NT2/D1 (cell line): ENCODE results near the gene CTTNBP2.

ENCODE experiments used
- DNase-seq: peaks from one replicate; pipeline ENCODE4 v3.0.0-alpha.2; 2011; ENCODE audit warnings: low read depth, low spot score
- H3K27me3 ChIP-seq: 2 replicates; pipeline ENCODE4 v1.6.0; 2011; ENCODE audit warnings: mild to moderate bottlenecking; ENCODE audit not compliant: insufficient read length, insufficient read depth
- H3K36me3 ChIP-seq: 2 replicates; pipeline ENCODE4 v1.6.1; 2011; ENCODE audit warnings: mild to moderate bottlenecking, low read length, mixed read lengths; ENCODE audit not compliant: insufficient read depth, insufficient read length
- H3K4me1 ChIP-seq: 2 replicates; pipeline ENCODE4 v1.5.1; 2011; ENCODE audit not compliant: insufficient read depth, insufficient read length
- H3K4me3 ChIP-seq: 2 replicates; pipeline ENCODE4 v1.5.1; 2011; ENCODE audit warnings: low read depth; ENCODE audit not compliant: insufficient read length
- H3K9ac ChIP-seq: 2 replicates; pipeline ENCODE4 v1.6.0; 2011; ENCODE audit warnings: low read depth; ENCODE audit not compliant: insufficient read length
- H3K9me3 ChIP-seq: 2 replicates; pipeline ENCODE4 v1.5.1; 2011; ENCODE audit warnings: mild to moderate bottlenecking, low read length; ENCODE audit not compliant: insufficient read depth
- SUZ12 ChIP-seq: IDR thresholded peaks from 2 replicates; pipeline ENCODE4 v1.6.1; 2011; ENCODE audit not compliant: insufficient read length, insufficient read depth; ENCODE audit errors: extremely low read depth
- YY1 ChIP-seq: IDR thresholded peaks from 2 replicates; pipeline ENCODE4 v1.6.1; 2011; ENCODE audit not compliant: insufficient read length, insufficient read depth
- ZNF274 ChIP-seq: IDR thresholded peaks from 2 replicates; pipeline ENCODE4 v1.6.1; 2011; ENCODE audit warnings: mild to moderate bottlenecking, low read depth, low read length

Gene CTTNBP2

GRCh38 chr7:117757440-117757839 lies 115.8 kb downstream of the CTTNBP2 start:
- no peak for DNase-seq
- TF ChIP-seq SUZ12 (no peak), ZNF274 (no peak), YY1 (no peak)
- Histone ChIP-seq H3K4me1 (no peaks in the 10 kb centered on the region), H3K27me3 (no peaks in the 10 kb centered on the region), H3K36me3 (no peaks in the 10 kb centered on the region), H3K9ac (no peak overlapping the region), H3K9me3 (no peaks in the 10 kb centered on the region), H3K4me3 (no peak overlapping the region)

GRCh38 chr7:117756586-117757085 lies 116.6 kb downstream of the CTTNBP2 start:
- no peaks in the 10 kb centered on the region for H3K27me3 ChIP-seq
- H3K4me1 ChIP-seq, result no peaks in the 10 kb centered on the region
- H3K9me3 ChIP-seq, result no peaks in the 10 kb centered on the region
- DNase-seq, result no peak
- no peak overlapping the region for H3K9ac ChIP-seq
- no peaks in the 10 kb centered on the region for H3K36me3 ChIP-seq
- no peak overlapping the region for H3K4me3 ChIP-seq
- TF ChIP-seq YY1 (no peak), SUZ12 (no peak), ZNF274 (no peak)

DNA sequence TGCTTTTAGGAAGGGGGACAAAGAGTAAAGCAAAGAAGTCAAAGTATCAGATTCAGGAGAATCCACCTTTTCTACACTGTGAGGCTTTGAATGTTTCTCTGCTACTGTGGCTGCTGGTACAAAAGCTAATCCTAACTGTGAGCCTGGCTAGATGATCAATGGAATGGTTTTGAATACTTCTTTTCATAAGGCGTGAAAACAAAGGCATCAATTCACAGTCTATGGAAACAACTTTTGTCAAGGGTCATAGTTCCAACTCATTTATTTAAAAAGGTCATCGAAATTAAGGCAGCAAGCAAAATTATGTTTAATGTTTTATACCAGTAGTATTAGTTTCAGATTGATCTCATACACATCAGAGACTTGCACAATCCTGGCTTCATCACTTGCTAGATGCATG lies 118.1 kb downstream of the CTTNBP2 start:
- TF ChIP-seq YY1 (no peak), SUZ12 (no peak), ZNF274 (no peak)
- Histone ChIP-seq H3K36me3 (no peaks in the 10 kb centered on the region), H3K4me3 (no peak overlapping the region), H3K4me1 (no peaks in the 10 kb centered on the region), H3K27me3 (no peaks in the 10 kb centered on the region), H3K9me3 (no peaks in the 10 kb centered on the region), H3K9ac (no peak overlapping the region)
- no peak for DNase-seq

- no peak overlapping the region for H3K9ac ChIP-seq
- H3K36me3 ChIP-seq, result no peaks in the 10 kb centered on the region
- no peaks in the 10 kb centered on the region for H3K27me3 ChIP-seq
- no peak for TF ChIP-seq YY1
- TF ChIP-seq ZNF274, result no peak
- no peak for DNase-seq
- no peaks in the 10 kb centered on the region for H3K9me3 ChIP-seq
- no peaks in the 10 kb centered on the region for H3K4me1 ChIP-seq
- H3K4me3 ChIP-seq, result no peak overlapping the region
Observed at GRCh38 chr7:117751775-117752174, 121.5 kb downstream of the CTTNBP2 start.

- no peaks in the 10 kb centered on the region for H3K27me3 ChIP-seq
- no peaks in the 10 kb centered on the region for H3K9me3 ChIP-seq
- no peak overlapping the region for H3K4me3 ChIP-seq
- TF ChIP-seq SUZ12 (no peak), ZNF274 (no peak), YY1 (no peak)
- H3K4me1 ChIP-seq, result no peaks in the 10 kb centered on the region
- DNase-seq, result no peak
- H3K9ac ChIP-seq, result no peak overlapping the region
- H3K36me3 ChIP-seq, result no peaks in the 10 kb centered on the region
Observed at GRCh38 chr7:117750612-117751563, 122.4 kb downstream of the CTTNBP2 start.

DNA sequence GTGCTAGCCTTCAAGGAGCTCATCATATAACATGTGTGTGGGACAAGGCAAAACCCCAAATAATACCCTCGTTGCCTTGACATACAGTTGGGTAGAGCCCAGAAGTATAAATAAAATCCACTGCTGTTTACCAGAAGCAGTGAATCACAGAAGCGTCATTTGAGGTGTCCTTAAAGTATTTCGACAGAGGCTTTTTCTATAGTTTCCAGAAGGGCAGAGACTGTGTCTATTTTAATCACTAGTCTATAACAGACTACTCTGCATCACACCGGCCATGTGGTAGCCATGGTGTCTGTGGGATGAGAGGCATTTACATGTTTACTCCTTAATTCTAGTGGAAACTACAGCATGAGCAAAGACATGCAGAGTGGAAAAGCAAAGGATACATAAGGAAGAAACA lies 131.3 kb downstream of the CTTNBP2 start:
- Histone ChIP-seq H3K36me3 (no peaks in the 10 kb centered on the region), H3K4me1 (no peaks in the 10 kb centered on the region), H3K27me3 (no peaks in the 10 kb centered on the region), H3K9ac (no peak overlapping the region), H3K4me3 (no peak overlapping the region), H3K9me3 (no peaks in the 10 kb centered on the region)
- TF ChIP-seq SUZ12 (no peak), ZNF274 (no peak), YY1 (no peak)
- no peak for DNase-seq

- Histone ChIP-seq H3K9me3 (no peaks in the 10 kb centered on the region), H3K4me3 (no peak overlapping the region), H3K4me1 (no peaks in the 10 kb centered on the region), H3K27me3 (no peaks in the 10 kb centered on the region), H3K36me3 (no peaks in the 10 kb centered on the region), H3K9ac (no peak overlapping the region)
- no peak for DNase-seq
- TF ChIP-seq SUZ12 (no peak), ZNF274 (no peak), YY1 (no peak)
Observed at GRCh38 chr7:117739085-117739484, 134.2 kb downstream of the CTTNBP2 start.
